Activated B cell treated with CpG ODN at 0.5 μM for 24 hours (primary cell): ENCODE results near the gene RBM47. TPM values are rescaled to one million over a fixed set of nuclear protein-coding genes. Genes with fewer than 3 reads are reported as not detected.

ENCODE experiments used
- ATAC-seq: fragments of 200-7000 bp; cut with Tn5 transposase; one replicate; pipeline ENCODE4 v1.10.0; 2021; ENCODE audit warnings: low read depth, mild to moderate bottlenecking, moderate library complexity
- CTCF ChIA-PET: fragments of 350-600 bp; sonication (Branson Sonifier 250); formaldehyde crosslinking; loops from one replicate; lab custom pipeline; 2021; ENCODE audit warnings: antibody characterized with exemption; lab: Charles Lee
- POLR2A ChIA-PET: fragments of 350-600 bp; sonication (Branson Sonifier 250); formaldehyde crosslinking; loops from one replicate; lab custom pipeline; 2021; ENCODE audit warnings: antibody characterized with exemption; lab: Charles Lee
- DNase-seq: peaks from one replicate; pipeline ENCODE4 v3.0.0; 2022
- H3K27ac Mint-ChIP-seq: one replicate; pipeline ENCODE4 v1.8.0; 2020; ENCODE audit warnings: mixed read lengths
- H3K27me3 Mint-ChIP-seq: one replicate; pipeline ENCODE4 v1.8.0; 2021; ENCODE audit warnings: mixed read lengths
- H3K36me3 Mint-ChIP-seq: one replicate; pipeline ENCODE4 v1.8.0; 2021; ENCODE audit warnings: low read depth, mixed read lengths
- H3K4me1 Mint-ChIP-seq: one replicate; pipeline ENCODE4 v1.8.0; 2021; ENCODE audit warnings: mixed read lengths
- H3K4me3 Mint-ChIP-seq: one replicate; pipeline ENCODE4 v1.8.0; 2020; ENCODE audit warnings: mild to moderate bottlenecking, mixed read lengths
- H3K9me3 Mint-ChIP-seq: one replicate; pipeline ENCODE4 v1.8.0; 2020; ENCODE audit warnings: mixed read lengths
- CTCF ChIP-seq: fragments of 200-600 bp; IDR thresholded peaks from one replicate; pipeline ENCODE4 v1.8.0; 2022; ENCODE audit warnings: antibody characterized with exemption, mild to moderate bottlenecking
- intact Hi-C: fragments of 100-400 bp; cut with micrococcal nuclease; formaldehyde crosslinking; loops from one replicate; pipeline ENCODE4 v1.15.1; 2024
- total RNA-seq: library from RNA; stranded (reverse); gene quantifications from 2 replicates; pipeline ENCODE4 v1.2.3, GENCODE V29; 2022

RBM47 gene
- total RNA-seq, 1 donor from 2014 or later = 8.0 TPM

DNA sequence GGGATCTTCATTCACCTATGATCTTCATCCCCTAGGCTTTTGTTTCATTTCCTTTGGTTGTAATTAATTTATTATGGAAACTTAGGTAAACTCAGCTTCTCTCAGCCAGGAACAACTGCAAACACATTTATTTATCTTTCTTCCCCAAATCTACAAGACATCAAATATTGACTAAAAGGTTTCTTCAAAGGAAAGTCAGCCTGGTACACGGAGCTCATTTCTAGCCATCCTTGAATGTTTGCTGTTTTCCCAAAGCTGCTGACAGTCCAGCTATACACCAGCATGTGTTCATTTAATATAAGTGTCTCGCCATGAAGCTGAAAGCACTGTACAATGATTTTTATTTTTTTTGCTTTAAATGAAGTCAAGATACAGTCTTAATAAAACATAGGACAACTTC lies 16.8 kb downstream of the RBM47 start:
- intact Hi-C loops = no loop called here
- H3K4me1 Mint-ChIP-seq = no peaks in the 10 kb centered on the region
- no peaks in the 10 kb centered on the region for H3K9me3 Mint-ChIP-seq
- CTCF ChIA-PET = no interaction called here
- POLR2A ChIA-PET = interaction anchor here (0.9 kb wide), 1 partner anchor 291 kb away, joined by 3 read pairs; no protein-coding TSS in a partner anchor
- no peak overlapping the region for H3K4me3 Mint-ChIP-seq
- TF ChIP-seq CTCF = no peak
- H3K27me3 Mint-ChIP-seq = no peaks in the 10 kb centered on the region
- H3K36me3 Mint-ChIP-seq = no peaks in the 10 kb centered on the region
- no peak for ATAC-seq
- no peak for DNase-seq
- H3K27ac Mint-ChIP-seq = no peak overlapping the region

GRCh38 chr4:40612283-40612682 lies 17.4 kb downstream of the RBM47 start:
- ChIA-PET POLR2A (interaction anchor here (0.9 kb wide), 1 partner anchor 290 kb away, joined by 3 read pairs; no protein-coding TSS in a partner anchor), CTCF (no interaction called here)

DNA sequence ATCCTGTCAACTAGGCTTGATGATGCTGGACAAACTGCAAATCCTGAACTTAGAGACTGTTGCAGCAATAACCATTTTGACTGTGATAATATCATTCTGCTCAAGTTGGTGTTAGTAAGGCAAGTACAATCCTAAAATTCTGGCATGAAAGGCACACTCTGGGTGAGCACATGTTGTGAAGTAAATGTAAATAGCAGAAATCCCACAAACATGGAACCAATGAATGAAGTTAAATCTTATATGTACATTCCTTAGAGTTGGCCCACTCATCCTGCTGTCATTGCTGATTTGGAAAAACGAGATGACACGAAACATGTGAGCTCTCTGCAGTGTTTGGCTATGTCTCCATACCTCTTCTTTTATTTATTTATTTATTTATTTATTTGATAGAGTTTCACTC lies 21.0 kb downstream of the RBM47 start:
- ChIA-PET CTCF (no interaction called here), POLR2A (interaction anchor here (1.1 kb wide), 1 partner anchor 14 kb away, joined by 3 read pairs; no protein-coding TSS in a partner anchor)
- ATAC-seq = no peak
- Mint-ChIP-seq H3K9me3 (no peaks in the 10 kb centered on the region), H3K4me1 (no peaks in the 10 kb centered on the region), H3K4me3 (no peak overlapping the region), H3K36me3 (no peaks in the 10 kb centered on the region), H3K27ac (no peak overlapping the region), H3K27me3 (no peaks in the 10 kb centered on the region)
- DNase-seq = no peak
- intact Hi-C loops = no loop called here
- TF ChIP-seq CTCF = no peak

More at GRCh38 chr4:40612283-40612682, 17.4 kb downstream of the RBM47 start:
- Mint-ChIP-seq H3K27me3 (no peaks in the 10 kb centered on the region), H3K36me3 (no peaks in the 10 kb centered on the region), H3K4me3 (no peak overlapping the region), H3K9me3 (no peaks in the 10 kb centered on the region), H3K27ac (no peak overlapping the region), H3K4me1 (no peaks in the 10 kb centered on the region)
- intact Hi-C loops = no loop called here
- ATAC-seq (no peak), DNase-seq (no peak)
- TF ChIP-seq CTCF = no peak

DNA sequence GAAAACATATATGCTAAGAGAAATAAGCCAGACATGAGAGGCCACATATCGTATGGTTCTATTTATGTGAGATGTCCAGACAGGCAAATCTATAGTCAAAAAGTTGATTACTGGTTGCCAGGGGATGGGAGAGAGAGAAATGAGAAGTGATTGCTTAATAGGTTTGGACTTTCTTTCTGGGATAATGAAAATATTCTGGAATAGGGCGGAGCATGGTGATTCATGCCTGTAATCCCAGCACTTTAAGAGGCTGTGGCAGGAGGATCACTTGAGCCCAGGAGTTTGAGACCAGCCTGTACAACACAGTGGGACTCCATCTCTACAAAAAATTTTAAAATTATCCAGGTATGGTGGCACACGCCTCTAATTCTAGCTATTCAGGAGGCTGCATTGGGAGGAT lies 22.4 kb downstream of the RBM47 start:
- POLR2A ChIA-PET = interaction anchor here (1.1 kb wide), 1 partner anchor 12 kb away, joined by 3 read pairs; no protein-coding TSS in a partner anchor
- H3K27ac Mint-ChIP-seq = no peak overlapping the region
- CTCF ChIA-PET = no interaction called here
- TF ChIP-seq CTCF = no peak
- intact Hi-C loops = no loop called here
- no peaks in the 10 kb centered on the region for H3K4me1 Mint-ChIP-seq
- H3K9me3 Mint-ChIP-seq = no peaks in the 10 kb centered on the region
- no peaks in the 10 kb centered on the region for H3K36me3 Mint-ChIP-seq
- ATAC-seq = no peak
- no peak for DNase-seq
- no peaks in the 10 kb centered on the region for H3K27me3 Mint-ChIP-seq
- H3K4me3 Mint-ChIP-seq = no peak overlapping the region

DNA sequence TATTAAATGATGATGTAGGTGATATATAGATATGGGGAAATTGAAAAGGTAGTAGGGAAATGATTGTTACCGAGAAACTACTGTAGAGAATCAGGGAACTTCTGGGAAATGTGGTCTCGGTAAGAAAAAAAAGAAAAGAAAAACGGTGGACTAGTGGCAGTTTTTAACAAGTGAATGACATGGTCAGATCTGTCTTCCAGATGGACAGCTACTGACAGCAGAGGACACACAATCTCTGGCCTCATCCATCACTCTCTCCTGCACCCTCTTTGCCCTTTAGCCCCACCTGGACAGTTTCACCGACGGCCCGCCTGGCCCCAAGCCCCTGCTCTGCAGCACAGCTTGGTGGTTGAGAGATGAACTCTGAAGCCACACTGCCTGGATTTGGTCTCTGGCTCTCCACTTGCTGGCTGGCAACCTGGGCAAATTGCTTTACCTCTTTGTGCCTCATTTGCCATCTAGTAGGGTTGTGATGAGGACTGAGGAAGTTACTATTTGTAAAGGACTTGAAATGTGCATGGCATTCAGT lies 23.4 kb downstream of the RBM47 start:
- ATAC-seq = no peak
- intact Hi-C loops = no loop called here
- no peaks in the 10 kb centered on the region for H3K27me3 Mint-ChIP-seq
- ChIA-PET POLR2A (no interaction called here), CTCF (no interaction called here)
- no peaks in the 10 kb centered on the region for H3K9me3 Mint-ChIP-seq
- no peak overlapping the region for H3K4me3 Mint-ChIP-seq
- no peak for DNase-seq
- H3K27ac Mint-ChIP-seq = no peak overlapping the region
- H3K36me3 Mint-ChIP-seq = no peaks in the 10 kb centered on the region
- TF ChIP-seq CTCF = no peak
- no peaks in the 10 kb centered on the region for H3K4me1 Mint-ChIP-seq
